Osteoblast (primary cell): ENCODE measurements around the gene OR2W3. TPM values are rescaled to one million over a fixed set of nuclear protein-coding genes. Genes with fewer than 3 reads are reported as not detected.
A peak's percentile ranks its signal among the peaks of the same experiment; 100 is the strongest.
"Not testable (repeated sequence)": the region's sequence is repeated elsewhere in the genome, so short reads cannot be mapped to it uniquely, and the experiment has no call there.

Experiments
- DNase-seq: peaks from one replicate; pipeline ENCODE4 v3.0.0; 2011; ENCODE audit warnings: low spot score, mixed read lengths; ENCODE audit not compliant: insufficient read length; ENCODE audit errors: missing footprints
- H2AFZ ChIP-seq: 2 replicates; pipeline ENCODE4 v1.6.0; 2011; ENCODE audit warnings: mild to moderate bottlenecking, low read length
- H3K27ac ChIP-seq: 2 replicates; pipeline ENCODE4 v1.5.1; 2011; ENCODE audit warnings: mild to moderate bottlenecking, low read depth, low read length, moderate library complexity
- H3K27me3 ChIP-seq: 2 replicates; pipeline ENCODE4 v1.6.0; 2012; ENCODE audit warnings: mild to moderate bottlenecking, control low read depth, inconsistent platforms, low read length, moderate library complexity; ENCODE audit not compliant: insufficient read depth
- H3K36me3 ChIP-seq: 2 replicates; pipeline ENCODE4 v1.5.1; 2011; ENCODE audit warnings: mild to moderate bottlenecking, low read length, control low read depth, moderate library complexity; ENCODE audit not compliant: insufficient read depth
- H3K4me1 ChIP-seq: 2 replicates; pipeline ENCODE4 v1.5.1; 2011; ENCODE audit warnings: mild to moderate bottlenecking, low read length, control low read depth, moderate library complexity; ENCODE audit not compliant: insufficient read depth
- H3K4me2 ChIP-seq: 2 replicates; pipeline ENCODE4 v1.6.0; 2011; ENCODE audit warnings: mild to moderate bottlenecking, low read length; ENCODE audit not compliant: insufficient read depth
- H3K4me3 ChIP-seq: fragments of 200-600 bp; sonication (generic); 3 replicates; pipeline ENCODE4 v1.5.1; 2012; ENCODE audit warnings: mild to moderate bottlenecking, low read length, inconsistent platforms; ENCODE audit not compliant: insufficient read depth
- H3K79me2 ChIP-seq: 2 replicates; pipeline ENCODE4 v1.6.0; 2012; ENCODE audit warnings: mild to moderate bottlenecking, low read length, control low read depth, inconsistent platforms; ENCODE audit not compliant: insufficient read depth
- H3K9me3 ChIP-seq: 2 replicates; pipeline ENCODE4 v1.5.1; 2011; ENCODE audit warnings: low read depth, low read length, control low read depth
- H4K20me1 ChIP-seq: 2 replicates; pipeline ENCODE4 v1.6.0; 2012; ENCODE audit warnings: mild to moderate bottlenecking, low read length, control low read depth; ENCODE audit not compliant: insufficient read depth
- total RNA-seq: library from RNA; depleted of rRNA; stranded (reverse); fragments of >200 nt; gene quantifications from 2 replicates; pipeline ENCODE4 v1.2.3, GENCODE V29; 2012
- TF ChIP-seq, protein P1 (sequence below): IDR thresholded peaks from 2 replicates; pipeline ENCODE4 v1.5.1; 2011; ENCODE audit warnings: mild to moderate bottlenecking, low read depth, low read length, moderate library complexity; ENCODE audit errors: extremely low read depth

OR2W3 gene
- total RNA-seq, 1 donor: 1.1 TPM

DNA sequence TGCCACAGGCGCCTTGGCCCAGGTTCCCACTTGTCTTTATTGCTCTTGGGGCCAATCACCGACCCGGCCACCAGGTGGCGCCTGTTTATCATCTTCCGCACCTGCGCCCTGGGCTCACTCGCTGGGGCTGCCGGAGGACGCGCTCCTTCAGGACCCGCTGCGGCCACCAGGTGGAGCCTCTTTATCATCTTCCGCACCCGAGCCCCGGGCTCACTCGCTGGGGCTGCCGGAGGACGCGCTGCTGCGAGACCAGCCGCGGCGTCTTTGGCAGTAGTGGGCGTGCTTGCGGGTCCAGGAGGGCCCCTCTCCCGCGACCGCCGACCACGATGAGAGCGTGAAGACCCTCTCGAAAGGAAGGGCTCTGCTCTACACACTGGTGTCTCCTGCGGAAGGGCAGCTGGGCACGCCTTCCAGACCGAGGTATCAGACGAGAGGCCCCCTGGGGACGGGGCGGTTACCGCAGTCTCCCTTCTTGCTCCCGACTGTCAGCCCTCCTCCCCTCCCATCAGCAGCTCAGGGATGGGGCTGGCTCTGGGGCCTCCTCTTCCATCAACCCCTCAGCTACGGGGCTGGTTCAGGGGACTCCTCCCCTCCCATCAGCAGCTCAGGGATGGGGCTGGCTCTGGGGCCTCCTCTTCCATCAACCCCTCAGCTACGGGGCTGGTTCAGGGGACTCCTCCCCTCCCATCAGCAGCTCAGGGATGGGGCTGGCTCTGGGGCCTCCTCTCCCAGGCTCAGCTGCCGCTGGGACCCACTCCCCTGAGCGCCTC lies 41.8 kb downstream of the OR2W3 start:
- H3K79me2 ChIP-seq, H3K4me2 ChIP-seq, H3K4me1 ChIP-seq, H3K9me3 ChIP-seq, DNase-seq, H4K20me1 ChIP-seq, H2AFZ ChIP-seq, H3K27ac ChIP-seq, H3K4me3 ChIP-seq, H3K36me3 ChIP-seq, H3K27me3 ChIP-seq: not testable (repeated sequence)
- TF ChIP-seq, protein P1, sequence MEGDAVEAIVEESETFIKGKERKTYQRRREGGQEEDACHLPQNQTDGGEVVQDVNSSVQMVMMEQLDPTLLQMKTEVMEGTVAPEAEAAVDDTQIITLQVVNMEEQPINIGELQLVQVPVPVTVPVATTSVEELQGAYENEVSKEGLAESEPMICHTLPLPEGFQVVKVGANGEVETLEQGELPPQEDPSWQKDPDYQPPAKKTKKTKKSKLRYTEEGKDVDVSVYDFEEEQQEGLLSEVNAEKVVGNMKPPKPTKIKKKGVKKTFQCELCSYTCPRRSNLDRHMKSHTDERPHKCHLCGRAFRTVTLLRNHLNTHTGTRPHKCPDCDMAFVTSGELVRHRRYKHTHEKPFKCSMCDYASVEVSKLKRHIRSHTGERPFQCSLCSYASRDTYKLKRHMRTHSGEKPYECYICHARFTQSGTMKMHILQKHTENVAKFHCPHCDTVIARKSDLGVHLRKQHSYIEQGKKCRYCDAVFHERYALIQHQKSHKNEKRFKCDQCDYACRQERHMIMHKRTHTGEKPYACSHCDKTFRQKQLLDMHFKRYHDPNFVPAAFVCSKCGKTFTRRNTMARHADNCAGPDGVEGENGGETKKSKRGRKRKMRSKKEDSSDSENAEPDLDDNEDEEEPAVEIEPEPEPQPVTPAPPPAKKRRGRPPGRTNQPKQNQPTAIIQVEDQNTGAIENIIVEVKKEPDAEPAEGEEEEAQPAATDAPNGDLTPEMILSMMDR: peak; percentile 16

DNA sequence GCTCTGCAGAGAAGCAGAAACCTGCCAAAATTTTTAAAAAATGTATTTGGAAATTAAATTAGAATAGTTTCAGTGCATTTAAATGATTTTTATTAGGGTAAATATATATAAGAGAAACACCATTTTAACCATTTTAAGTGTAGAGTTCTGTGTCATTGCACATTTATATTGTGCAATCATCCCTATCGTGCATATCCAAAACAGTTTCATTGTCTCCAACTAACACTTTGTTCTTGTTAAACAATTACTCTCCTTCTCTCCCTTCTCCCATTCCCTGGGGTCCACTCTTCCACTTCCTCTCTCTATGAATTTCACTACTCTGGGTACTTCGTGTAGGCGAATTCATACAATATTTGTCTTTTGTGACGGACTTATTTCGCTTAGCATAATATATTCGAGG lies 47.2 kb downstream of the OR2W3 start:
- Histone ChIP-seq H2AFZ (no peak overlapping the region), H3K79me2 (no peaks in the 10 kb centered on the region), H3K27me3 (no peaks in the 10 kb centered on the region), H3K9me3 (no peaks in the 10 kb centered on the region), H3K4me2 (no peak overlapping the region), H3K27ac (no peak overlapping the region), H3K4me3 (no peak overlapping the region), H3K36me3 (no peaks in the 10 kb centered on the region), H4K20me1 (no peaks in the 10 kb centered on the region), H3K4me1 (no peaks in the 10 kb centered on the region)
- no peak for DNase-seq
- TF ChIP-seq, protein P1: no peak

Other genes with a start within 250 kb of the OR2W3 start
- not detected in 2 replicates for gene OR13G1, start 215.8 kb upstream of the OR2W3 start, total RNA-seq
- not detected in 2 replicates for gene OR6F1, start 178.9 kb upstream of the OR2W3 start, total RNA-seq
- gene OR14K1, start 157.0 kb upstream of the OR2W3 start, total RNA-seq: 0.36 TPM in 1 of 2 replicates, not detected in the other
- not detected in 2 replicates for gene OR14A2, start 147.4 kb upstream of the OR2W3 start, total RNA-seq
- gene OR1C1, start 135.0 kb upstream of the OR2W3 start, total RNA-seq: not detected in 2 replicates
- not detected in 2 replicates for gene OR14A16, start 71.5 kb upstream of the OR2W3 start, total RNA-seq
- gene OR11L1, start 53.7 kb upstream of the OR2W3 start, total RNA-seq: not detected in 2 replicates
- gene TRIM58, start 38.4 kb upstream of the OR2W3 start, total RNA-seq: 0.29 and 0.36 TPM in 2 replicates
- gene OR2T8, start 24.7 kb downstream of the OR2W3 start, total RNA-seq: not detected in 2 replicates
- not detected in 2 replicates for gene OR2AJ1, start 29.3 kb downstream of the OR2W3 start, total RNA-seq
- not detected in 2 replicates for gene OR2L8, start 53.3 kb downstream of the OR2W3 start, total RNA-seq
- gene OR2AK2, start 69.6 kb downstream of the OR2W3 start, total RNA-seq: not detected in 2 replicates
- not detected in 2 replicates for gene OR2L5, start 118.1 kb downstream of the OR2W3 start, total RNA-seq
- gene OR2L2, start 134.5 kb downstream of the OR2W3 start, total RNA-seq: under 0.01 TPM in 2 replicates
- under 0.01 TPM in 1 of 2 replicates, not detected in the other for gene OR2L3, start 151.2 kb downstream of the OR2W3 start, total RNA-seq
- under 0.01 TPM in 1 of 2 replicates, not detected in the other for gene OR2L13, start 199.6 kb downstream of the OR2W3 start, total RNA-seq
- not detected in 2 replicates for gene OR2M5, start 249.6 kb downstream of the OR2W3 start, total RNA-seq